GM19239 (cell line): Measurements from ENCODE around the gene CLN5.

ENCODE experiments used
- DNase-seq: peaks from one replicate; pipeline ENCODE4 v3.0.0; 2011; ENCODE audit warnings: low spot score; ENCODE audit not compliant: insufficient read length
- FAIRE-seq: peaks from 2 replicates; lab custom pipeline; 2011; peaks lifted over from hg19 to GRCh38; lab: Jason Lieb, UNC

Gene CLN5

GRCh38 chr13:77014906-77015685 lies 23.2 kb downstream of the CLN5 start:
- FAIRE-seq (no peak), DNase-seq (no peak)

- DNase-seq (no peak), FAIRE-seq (no peak)
Observed at GRCh38 chr13:77016251-77016812, 24.5 kb downstream of the CLN5 start.

- no peak for FAIRE-seq
- no peak for DNase-seq
Observed at GRCh38 chr13:77016888-77017623, 25.2 kb downstream of the CLN5 start.

- FAIRE-seq (no peak), DNase-seq (no peak)
Observed at GRCh38 chr13:77019756-77020155, 27.9 kb downstream of the CLN5 start.

- no peak for DNase-seq
Observed at GRCh38 chr13:77022341-77022740, 30.5 kb downstream of the CLN5 start.

GRCh38 chr13:77026255-77026860 lies 34.5 kb downstream of the CLN5 start:
- FAIRE-seq (peak; percentile 88), DNase-seq (peak; percentile 41)

More at GRCh38 chr13:77022341-77022740, 30.5 kb downstream of the CLN5 start:
- FAIRE-seq, result no peak

- DNase-seq, result peak; percentile 77
- peak; percentile 82 for FAIRE-seq
Observed at GRCh38 chr13:77026861-77027621, 35.2 kb downstream of the CLN5 start, which contains the start of gene FBXL3. Gene FBXL3 (minus strand): TSS chr13:77027159. CDS start chr13:77021860, 5,299 bp downstream.

- DNase-seq, result no peak
- no peak for FAIRE-seq
Observed at GRCh38 chr13:77028202-77028601, 36.3 kb downstream of the CLN5 start.

GRCh38 chr13:77029436-77029835 lies 37.6 kb downstream of the CLN5 start:
- DNase-seq (no peak), FAIRE-seq (no peak)

- no peak for DNase-seq
- FAIRE-seq, result no peak
Observed at GRCh38 chr13:77031656-77032243, 39.9 kb downstream of the CLN5 start.

- no peak for FAIRE-seq
Observed at GRCh38 chr13:77033717-77034302, 41.9 kb downstream of the CLN5 start.

GRCh38 chr13:77034881-77035280 lies 43.0 kb downstream of the CLN5 start:
- no peak for FAIRE-seq
- no peak for DNase-seq

More at GRCh38 chr13:77033717-77034302, 41.9 kb downstream of the CLN5 start:
- DNase-seq, result no peak

- no peak for FAIRE-seq
- no peak for DNase-seq
Observed at GRCh38 chr13:77036279-77036678, 44.4 kb downstream of the CLN5 start.

GRCh38 chr13:77038907-77039480 lies 47.1 kb downstream of the CLN5 start:
- DNase-seq (no peak), FAIRE-seq (no peak)

- DNase-seq (no peak), FAIRE-seq (no peak)
Observed at GRCh38 chr13:77040076-77040475, 48.2 kb downstream of the CLN5 start.

- DNase-seq (no peak), FAIRE-seq (no peak)
Observed at GRCh38 chr13:77040835-77041234, 49.0 kb downstream of the CLN5 start.

GRCh38 chr13:77042566-77043177 lies 50.8 kb downstream of the CLN5 start:
- no peak for DNase-seq
- FAIRE-seq, result peak; percentile 8

GRCh38 chr13:77047649-77048343 lies 55.9 kb downstream of the CLN5 start:
- FAIRE-seq (no peak), DNase-seq (no peak)
